Lower leg skin (tissue), 4 donors: ENCODE data around the gene GAS1. TPM values are rescaled to one million over a fixed set of nuclear protein-coding genes. Genes with fewer than 3 reads are reported as not detected.

Source experiments
- DNase-seq, 2 donors: peaks; one replicate each; pipeline ENCODE4 v3.0.0-alpha.2; 2019; ENCODE audit warnings: low spot score in 2 of 2
- H3K4me3 ChIP-seq: fragments of 200-600 bp; sonication (generic); 2 replicates; pipeline ENCODE4 v1.5.1; 2017; ENCODE audit warnings: mild to moderate bottlenecking, low read depth; ENCODE audit not compliant: poor library complexity, severe bottlenecking
- CTCF ChIP-seq, 3 donors: fragments of 450-650 bp; IDR thresholded peaks; one replicate each; pipeline ENCODE4 v1.5.1; 2016; ENCODE audit warnings: antibody characterized with exemption in 3 of 3, mild to moderate bottlenecking in 3 of 3, moderate library complexity in 2 of 3
- POLR2A ChIP-seq, 2 donors: fragments of 450-650 bp; IDR thresholded peaks; one replicate each; pipeline ENCODE4 v1.6.1; 2016 to 2017; ENCODE audit warnings: antibody characterized with exemption in 2 of 2, mild to moderate bottlenecking in 1 of 2, moderate library complexity in 1 of 2
- WGBS, 2 donors: methylation state at CpG; one replicate each; pipeline ENCODE4 v1.1.5; 2018; 5-methylcytosine and 5-hydroxymethylcytosine counted together
- intact Hi-C: fragments of 100-400 bp; cut with DNase I; formaldehyde crosslinking; loops from one replicate; pipeline ENCODE4 v1.15.0; 2023; ENCODE audit warnings: low total_unique reads
- total RNA-seq, 4 donors: library from RNA; depleted of rRNA; stranded (reverse); fragments of >200 nt; gene quantifications; one replicate each; pipeline ENCODE4 v1.1.0, GENCODE V29; 2016

The GAS1 gene
- total RNA-seq, 4 donors from 2014 or later: 45.5 to 80.3 (median 61.0) TPM

- intact Hi-C loops: no loop called here
- WGBS, 2 donors: 67 to 70% methylated on average over 6 of the region's 6 CpGs
- no peak for TF ChIP-seq POLR2A (IDR thresholded peaks at IDR 0.05)
- no peak for TF ChIP-seq CTCF (IDR thresholded peaks at IDR 0.05)
- no peak overlapping the region for H3K4me3 ChIP-seq
- DNase-seq: no peak
Observed at GRCh38 chr9:86978922-86979474, 31.7 kb upstream of the GAS1 start.

GRCh38 chr9:86978413-86978812 lies 31.1 kb upstream of the GAS1 start:
- intact Hi-C loops: no loop called here
- TF ChIP-seq POLR2A (IDR thresholded peaks at IDR 0.05) (no peak), CTCF (IDR thresholded peaks at IDR 0.05) (no peak)
- WGBS, 2 donors: 78 to 91% methylated on average over 2 of the region's 2 CpGs

GRCh38 chr9:86977205-86977835 lies 30.0 kb upstream of the GAS1 start:
- intact Hi-C loops: no loop called here
- WGBS, 2 donors: 84 to 92% methylated on average over 4 of the region's 4 CpGs

More at GRCh38 chr9:86978413-86978812, 31.1 kb upstream of the GAS1 start:
- DNase-seq: no peak
- H3K4me3 ChIP-seq: no peak overlapping the region

GRCh38 chr9:86975606-86976005 lies 28.3 kb upstream of the GAS1 start:
- TF ChIP-seq CTCF (IDR thresholded peaks at IDR 0.05) (no peak), POLR2A (IDR thresholded peaks at IDR 0.05) (no peak)
- no peak overlapping the region for H3K4me3 ChIP-seq
- no peak for DNase-seq
- intact Hi-C loops: no loop called here

More at GRCh38 chr9:86977205-86977835, 30.0 kb upstream of the GAS1 start:
- no peak overlapping the region for H3K4me3 ChIP-seq
- DNase-seq: no peak
- TF ChIP-seq CTCF (IDR thresholded peaks at IDR 0.05) (no peak), POLR2A (IDR thresholded peaks at IDR 0.05) (no peak)

GRCh38 chr9:86975036-86975435 lies 27.7 kb upstream of the GAS1 start:
- WGBS, 2 donors: 73 to 77% methylated on average over 2 of the region's 2 CpGs
- no peak overlapping the region for H3K4me3 ChIP-seq
- TF ChIP-seq CTCF (IDR thresholded peaks at IDR 0.05): no peak
- TF ChIP-seq POLR2A (IDR thresholded peaks at IDR 0.05): no peak
- DNase-seq: no peak
- intact Hi-C loops: no loop called here

- WGBS, 2 donors: 79 to 85% methylated on average over 2 of the region's 2 CpGs
- no peak for TF ChIP-seq CTCF (IDR thresholded peaks at IDR 0.05)
- TF ChIP-seq POLR2A (IDR thresholded peaks at IDR 0.05): no peak
Observed at GRCh38 chr9:86974421-86974820, 27.1 kb upstream of the GAS1 start.

More at GRCh38 chr9:86974421-86974820, 27.1 kb upstream of the GAS1 start:
- DNase-seq: no peak
- intact Hi-C loops: no loop called here
- no peak overlapping the region for H3K4me3 ChIP-seq
